AG09309 (cell line): ENCODE measurements around the gene GALNT15.

Source experiments
- DNase-seq: peaks from one replicate; pipeline ENCODE4 v3.0.0-alpha.2; 2010; ENCODE audit warnings: low read depth
- H3K4me3 ChIP-seq: 2 replicates; pipeline ENCODE4 v1.5.1; 2011; ENCODE audit warnings: mild to moderate bottlenecking, low read depth, low read length, moderate library complexity; ENCODE audit not compliant: control insufficient read depth
- TF ChIP-seq, protein P1 (sequence below): IDR thresholded peaks from 2 replicates; pipeline ENCODE4 v1.5.1; 2011; ENCODE audit warnings: mild to moderate bottlenecking, low read depth, low read length, inconsistent platforms; ENCODE audit not compliant: insufficient read depth, control insufficient read depth; ENCODE audit errors: missing control alignments

The GALNT15 gene

DNA sequence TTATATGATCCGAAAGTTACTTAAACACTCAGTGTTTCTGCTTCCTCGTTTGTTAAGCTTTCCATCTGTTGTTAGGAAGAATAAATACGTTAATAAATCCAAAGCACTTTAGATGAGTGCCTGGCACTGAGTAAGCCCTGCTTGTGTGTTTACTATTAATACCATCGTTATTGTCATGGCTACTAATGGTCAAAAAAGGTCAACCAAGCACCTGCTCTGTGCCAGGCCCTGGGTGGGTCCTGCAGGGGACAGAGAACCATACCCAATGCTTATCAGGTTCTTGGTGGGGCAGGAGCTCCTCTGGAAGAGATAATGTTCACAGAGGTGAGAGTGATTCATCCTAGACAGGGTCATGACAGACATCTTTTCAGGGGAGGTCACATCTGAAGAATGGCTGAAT, 39.9 kb downstream of the GALNT15 start:
- TF ChIP-seq, protein P1, sequence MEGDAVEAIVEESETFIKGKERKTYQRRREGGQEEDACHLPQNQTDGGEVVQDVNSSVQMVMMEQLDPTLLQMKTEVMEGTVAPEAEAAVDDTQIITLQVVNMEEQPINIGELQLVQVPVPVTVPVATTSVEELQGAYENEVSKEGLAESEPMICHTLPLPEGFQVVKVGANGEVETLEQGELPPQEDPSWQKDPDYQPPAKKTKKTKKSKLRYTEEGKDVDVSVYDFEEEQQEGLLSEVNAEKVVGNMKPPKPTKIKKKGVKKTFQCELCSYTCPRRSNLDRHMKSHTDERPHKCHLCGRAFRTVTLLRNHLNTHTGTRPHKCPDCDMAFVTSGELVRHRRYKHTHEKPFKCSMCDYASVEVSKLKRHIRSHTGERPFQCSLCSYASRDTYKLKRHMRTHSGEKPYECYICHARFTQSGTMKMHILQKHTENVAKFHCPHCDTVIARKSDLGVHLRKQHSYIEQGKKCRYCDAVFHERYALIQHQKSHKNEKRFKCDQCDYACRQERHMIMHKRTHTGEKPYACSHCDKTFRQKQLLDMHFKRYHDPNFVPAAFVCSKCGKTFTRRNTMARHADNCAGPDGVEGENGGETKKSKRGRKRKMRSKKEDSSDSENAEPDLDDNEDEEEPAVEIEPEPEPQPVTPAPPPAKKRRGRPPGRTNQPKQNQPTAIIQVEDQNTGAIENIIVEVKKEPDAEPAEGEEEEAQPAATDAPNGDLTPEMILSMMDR = no peak
- DNase-seq = no peak
- no peak overlapping the region for H3K4me3 ChIP-seq

DNA sequence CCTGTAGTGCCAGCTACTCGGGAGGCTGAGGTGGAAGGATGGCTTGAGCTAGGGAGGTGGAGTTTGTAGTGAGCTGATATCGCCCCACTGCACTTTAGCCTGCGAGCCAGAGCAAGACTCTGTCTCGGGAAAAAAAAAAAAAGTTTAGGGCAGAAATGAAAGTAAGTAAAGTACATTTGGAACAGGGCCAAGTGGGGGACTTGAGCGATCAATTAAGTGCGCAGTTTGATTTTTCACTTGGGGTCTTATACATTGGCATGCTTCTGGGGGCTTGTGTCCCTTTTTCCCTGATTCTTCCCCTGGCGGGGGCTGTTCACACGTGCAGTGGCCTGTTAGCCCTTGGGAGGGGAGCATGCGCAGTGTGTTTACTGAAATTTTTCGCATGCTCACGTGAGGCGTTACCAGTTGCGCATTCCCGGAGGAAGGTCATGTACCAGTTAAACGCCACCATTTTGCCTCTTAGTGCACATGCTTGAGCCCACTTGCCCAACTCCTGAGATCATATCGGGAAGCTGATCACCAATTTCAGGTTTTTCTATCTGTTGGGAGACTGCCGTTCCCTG, 42.0 kb downstream of the GALNT15 start:
- DNase-seq = no peak
- H3K4me3 ChIP-seq = no peak overlapping the region
- TF ChIP-seq, protein P1 = no peak

DNA sequence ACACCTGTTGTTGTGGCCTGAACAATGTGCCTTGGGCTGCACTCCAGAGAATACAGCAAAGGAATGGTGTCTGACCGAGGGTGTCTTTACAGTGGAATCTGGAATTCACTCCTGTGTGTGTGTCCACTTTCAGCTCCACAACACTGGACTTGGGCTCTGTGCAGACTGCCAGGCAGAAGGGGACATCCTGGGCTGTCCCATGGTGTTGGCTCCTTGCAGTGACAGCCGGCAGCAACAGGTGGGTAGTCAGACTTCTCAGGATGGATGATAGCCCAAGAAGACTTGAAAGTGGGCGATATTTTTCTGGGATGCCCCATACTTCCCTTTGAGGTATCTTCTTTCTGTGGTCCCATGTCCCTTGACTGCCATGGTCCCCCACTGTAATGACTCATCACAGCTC, 45.3 kb downstream of the GALNT15 start:
- no peak overlapping the region for H3K4me3 ChIP-seq
- TF ChIP-seq, protein P1 = no peak
- DNase-seq = no peak

DNA sequence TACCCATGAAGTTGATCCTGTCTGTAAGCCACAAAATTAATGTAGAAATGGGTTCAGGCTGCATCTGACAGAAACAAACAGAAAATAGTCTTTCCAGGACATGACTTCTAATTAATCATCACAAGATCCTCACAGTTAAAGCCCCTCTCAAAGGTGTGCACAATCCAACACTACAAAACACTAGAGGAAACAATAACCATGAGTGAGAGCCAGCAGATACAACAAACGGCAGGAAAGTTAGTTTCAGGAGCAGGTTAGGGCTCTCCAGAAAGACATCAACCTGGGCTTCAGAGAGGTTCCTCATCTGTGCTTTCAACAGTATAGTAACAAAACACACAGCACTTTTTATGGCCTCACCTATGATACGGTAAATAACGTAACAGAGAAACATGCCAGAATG, 47.5 kb downstream of the GALNT15 start:
- no peak overlapping the region for H3K4me3 ChIP-seq

DNA sequence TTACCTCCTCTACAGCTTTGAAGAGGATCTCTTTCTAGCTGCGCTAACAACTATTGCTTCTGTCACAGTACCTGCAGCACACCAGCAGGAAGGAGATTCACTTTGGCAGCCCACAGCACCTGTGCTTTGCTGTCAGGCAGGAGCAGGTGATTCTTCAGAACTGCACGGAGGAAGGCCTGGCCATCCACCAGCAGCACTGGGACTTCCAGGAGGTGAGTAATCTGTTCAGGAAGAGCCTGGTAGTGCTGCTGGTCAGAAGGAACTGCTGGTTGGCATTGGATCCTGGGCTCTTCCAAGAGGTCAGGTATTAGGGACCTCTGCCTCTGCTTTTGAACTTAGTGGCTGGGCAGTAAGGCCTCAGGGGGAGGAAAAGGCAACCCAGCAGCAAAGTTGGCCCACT, 48.1 kb downstream of the GALNT15 start:
- no peak overlapping the region for H3K4me3 ChIP-seq
- TF ChIP-seq, protein P1 = no peak
- DNase-seq = no peak

More for the DNA sequence above, 47.5 kb downstream of the GALNT15 start:
- no peak for DNase-seq
- TF ChIP-seq, protein P1 = no peak

DNA sequence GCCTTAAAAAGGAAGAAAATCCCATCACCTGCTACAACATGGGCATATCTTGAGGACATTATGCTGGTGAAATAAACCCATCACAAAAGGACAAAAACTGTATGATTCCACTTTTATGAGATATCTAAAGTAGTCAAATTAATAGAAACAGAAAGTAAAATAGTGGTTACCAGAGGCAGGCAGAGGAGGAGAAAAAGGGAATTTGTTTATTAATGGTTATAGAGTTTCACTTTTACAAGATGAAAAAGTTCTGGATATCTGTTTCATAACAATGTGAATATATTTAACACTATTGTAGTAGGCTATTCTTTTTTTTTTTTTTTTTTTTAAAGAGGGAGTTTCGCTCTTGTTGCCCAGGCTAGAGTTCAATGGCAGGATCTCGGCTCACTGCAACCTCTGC, 49.8 kb downstream of the GALNT15 start:
- DNase-seq = no peak
- no peak overlapping the region for H3K4me3 ChIP-seq
- TF ChIP-seq, protein P1 = no peak

DNA sequence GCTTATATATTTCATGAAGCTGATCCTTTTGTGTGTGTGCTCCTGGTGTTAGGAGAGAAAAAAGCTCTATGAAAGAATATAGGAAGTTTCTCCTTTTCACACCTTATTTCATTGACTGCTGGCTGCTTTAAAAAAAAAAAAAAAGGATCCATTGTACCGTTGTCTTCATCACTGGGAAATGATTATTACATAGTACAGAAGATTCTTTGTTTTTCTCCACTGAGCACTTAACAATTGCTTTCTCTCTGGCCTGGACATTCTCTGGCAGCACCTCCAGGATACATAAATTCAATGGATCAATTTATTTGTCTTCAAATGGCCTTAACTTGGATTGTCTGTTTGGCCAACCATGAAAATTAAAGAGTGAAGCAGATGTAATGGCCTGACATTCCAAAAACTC, 53.1 kb downstream of the GALNT15 start:
- DNase-seq = no peak
- TF ChIP-seq, protein P1 = no peak
- H3K4me3 ChIP-seq = no peak overlapping the region
